HepG2 (cell line): ENCODE results near the gene VCPKMT. TPM values are rescaled to one million over a fixed set of nuclear protein-coding genes. Genes with fewer than 3 reads are reported as not detected.

Experiments
- ARHGAP35 ChIP-seq: sonication (generic); formaldehyde crosslinking; IDR thresholded peaks from 2 replicates; pipeline ENCODE4 v1.9.0; 2022; ENCODE audit warnings: mild to moderate bottlenecking, inconsistent platforms, moderate library complexity, missing genetic modification reagents, borderline replicate concordance
- ATM ChIP-seq: fragments of 450-650 bp; IDR thresholded peaks from 2 replicates; pipeline ENCODE4 v1.7.1; 2017; ENCODE audit warnings: mild to moderate bottlenecking, borderline replicate concordance
- DNMT1 ChIP-seq: sonication (generic); formaldehyde crosslinking; IDR thresholded peaks from 2 replicates; pipeline ENCODE4 v1.5.1; 2020; ENCODE audit warnings: mild to moderate bottlenecking, missing genetic modification reagents
- FOXM1 ChIP-seq: sonication (generic); formaldehyde crosslinking; IDR thresholded peaks from 2 replicates; pipeline ENCODE4 v1.5.0; 2020; ENCODE audit warnings: missing genetic modification reagents
- GFI1 ChIP-seq: sonication (generic); formaldehyde crosslinking; IDR thresholded peaks from 2 replicates; pipeline ENCODE4 v1.5.0; 2020; ENCODE audit warnings: missing genetic modification reagents, mild to moderate bottlenecking, borderline replicate concordance
- KLF6 ChIP-seq: IDR thresholded peaks from 2 replicates; pipeline ENCODE4 v1.8.0; 2016; ENCODE audit warnings: missing biosample characterization, missing genetic modification reagents
- POLR2A ChIP-seq, 2 experiments: IDR thresholded peaks; 2 replicates each; pipeline ENCODE4 v1.6.1; 2011; ENCODE audit warnings: low read depth in 2 of 2, low read length in 2 of 2, mild to moderate bottlenecking in 1 of 2, moderate library complexity in 1 of 2; ENCODE audit not compliant: insufficient read depth in 1 of 2
- TBL1XR1 ChIP-seq: fragments of 150-350 bp; IDR thresholded peaks from 2 replicates; pipeline ENCODE4 v1.6.1; 2014; ENCODE audit warnings: borderline replicate concordance, low read length; ENCODE audit not compliant: partially characterized antibody
- U2AF2 ChIP-seq: fragments of 200-400 bp; formaldehyde crosslinking; IDR thresholded peaks from 2 replicates; pipeline ENCODE4 v1.6.1; 2017; ENCODE audit warnings: low read depth, mild to moderate bottlenecking, low read length
- ZNF160 ChIP-seq: sonication (generic); formaldehyde crosslinking; IDR thresholded peaks from 2 replicates; pipeline ENCODE4 v1.8.0; 2022; ENCODE audit warnings: mild to moderate bottlenecking, inconsistent platforms, missing genetic modification reagents
- ZNF264 ChIP-seq: sonication (generic); formaldehyde crosslinking; IDR thresholded peaks from 2 replicates; pipeline ENCODE4 v1.4.0; 2020; ENCODE audit warnings: missing genetic modification reagents
- ZNF607 ChIP-seq: sonication (generic); formaldehyde crosslinking; IDR thresholded peaks from 2 replicates; pipeline ENCODE4 v1.5.1; 2020; ENCODE audit warnings: missing genetic modification reagents, mild to moderate bottlenecking, borderline replicate concordance
- ZNF619 ChIP-seq: sonication (generic); formaldehyde crosslinking; IDR thresholded peaks from 2 replicates; pipeline ENCODE4 v1.4.0; 2020; ENCODE audit warnings: mild to moderate bottlenecking, missing genetic modification reagents
- ZSCAN29 ChIP-seq: sonication (generic); formaldehyde crosslinking; conservative IDR thresholded peaks from 2 replicates; pipeline ENCODE4 v1.4.0; 2020; ENCODE audit warnings: mild to moderate bottlenecking, missing genetic modification reagents
- polyA plus RNA-seq, 8 experiments: library from polyadenylated mRNA; depleted of rRNA in 3 of 8; stranded (reverse) in 7 of 8; unstranded in 1 of 8; fragments of >200 nt; fragmentation: Illumina TruSeq in 4 of 8; extraction: Trizol in 4 of 8; gene quantifications; 2 replicates each; pipeline versions ENCODE4 v1.2.1 to v1.2.3, GENCODE V29; 2011 to 2016; ENCODE audit warnings: low read depth in 4 of 8, missing spikeins in 1 of 8, mixed read lengths in 1 of 8; ENCODE audit not compliant: insufficient read depth in 1 of 8
- total RNA-seq, 5 experiments: library from RNA; depleted of rRNA; stranded (reverse); fragments of >200 nt; fragmentation: Illumina TruSeq; extraction: Trizol; gene quantifications; 2 replicates each; pipeline ENCODE4 v1.2.3, GENCODE V29; 2016; ENCODE audit warnings: low read depth in 1 of 5
- TF ChIP-seq, protein P1 (sequence below): IDR thresholded peaks from 2 replicates; pipeline ENCODE4 v1.4.0; 2020; ENCODE audit warnings: mild to moderate bottlenecking, missing genetic modification reagents
- TF ChIP-seq, protein P2 (sequence below): sonication (generic); formaldehyde crosslinking; IDR thresholded peaks from 2 replicates; pipeline ENCODE4 v1.8.1; 2023; ENCODE audit warnings: mild to moderate bottlenecking, missing genetic modification reagents, borderline replicate concordance
- TF ChIP-seq, protein P3 (sequence below): sonication (generic); formaldehyde crosslinking; IDR thresholded peaks from one replicate; pipeline ENCODE4 v1.5.1; 2020; ENCODE audit warnings: mild to moderate bottlenecking, missing genetic modification reagents; ENCODE audit errors: not compliant biosample characterization

VCPKMT gene
- total and polyA plus RNA-seq, 2 of the 13 experiments (the other 11 are each of a cell fraction or from before 2014, with no cell fraction given) = 3.9 to 5.4 TPM

DNA sequence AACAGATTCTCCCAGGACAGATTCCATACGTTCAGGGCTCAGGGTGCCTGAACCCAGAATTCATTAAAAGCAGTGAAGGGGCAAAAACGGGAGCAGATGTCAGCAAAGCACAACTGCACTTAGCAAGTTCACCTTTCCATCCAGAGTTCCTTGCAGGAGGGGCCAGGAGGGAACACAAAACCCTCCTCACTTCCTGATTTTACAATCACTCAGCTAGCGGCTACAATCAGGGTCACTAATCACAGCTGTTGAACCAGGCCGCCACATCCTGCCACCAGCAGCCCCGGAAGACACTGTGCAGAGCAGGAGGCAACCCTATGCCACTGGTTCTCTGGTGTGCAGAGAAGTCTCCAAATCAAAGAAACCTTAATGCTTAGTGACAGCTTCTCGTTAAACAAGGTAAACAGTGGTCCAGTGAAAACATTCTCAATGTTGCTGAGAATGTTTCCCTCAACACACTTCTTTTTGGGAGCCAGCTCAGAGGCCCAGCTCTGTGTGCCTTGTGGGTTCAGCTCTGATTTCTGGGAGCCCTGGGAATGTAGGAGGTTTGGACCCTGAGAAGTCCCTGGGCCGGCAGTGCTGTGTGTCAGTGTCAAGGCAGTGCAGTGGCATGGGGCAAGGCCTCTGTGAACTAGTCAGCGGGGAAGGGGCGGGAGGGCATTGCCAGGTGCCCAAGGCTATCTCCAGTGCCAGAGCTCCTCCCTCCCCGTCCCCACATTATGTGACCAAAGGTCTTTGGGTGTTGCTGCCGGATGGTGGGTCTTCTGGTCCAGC is 54.5 kb downstream of the VCPKMT start (continued):
- TF ChIP-seq, protein P1, sequence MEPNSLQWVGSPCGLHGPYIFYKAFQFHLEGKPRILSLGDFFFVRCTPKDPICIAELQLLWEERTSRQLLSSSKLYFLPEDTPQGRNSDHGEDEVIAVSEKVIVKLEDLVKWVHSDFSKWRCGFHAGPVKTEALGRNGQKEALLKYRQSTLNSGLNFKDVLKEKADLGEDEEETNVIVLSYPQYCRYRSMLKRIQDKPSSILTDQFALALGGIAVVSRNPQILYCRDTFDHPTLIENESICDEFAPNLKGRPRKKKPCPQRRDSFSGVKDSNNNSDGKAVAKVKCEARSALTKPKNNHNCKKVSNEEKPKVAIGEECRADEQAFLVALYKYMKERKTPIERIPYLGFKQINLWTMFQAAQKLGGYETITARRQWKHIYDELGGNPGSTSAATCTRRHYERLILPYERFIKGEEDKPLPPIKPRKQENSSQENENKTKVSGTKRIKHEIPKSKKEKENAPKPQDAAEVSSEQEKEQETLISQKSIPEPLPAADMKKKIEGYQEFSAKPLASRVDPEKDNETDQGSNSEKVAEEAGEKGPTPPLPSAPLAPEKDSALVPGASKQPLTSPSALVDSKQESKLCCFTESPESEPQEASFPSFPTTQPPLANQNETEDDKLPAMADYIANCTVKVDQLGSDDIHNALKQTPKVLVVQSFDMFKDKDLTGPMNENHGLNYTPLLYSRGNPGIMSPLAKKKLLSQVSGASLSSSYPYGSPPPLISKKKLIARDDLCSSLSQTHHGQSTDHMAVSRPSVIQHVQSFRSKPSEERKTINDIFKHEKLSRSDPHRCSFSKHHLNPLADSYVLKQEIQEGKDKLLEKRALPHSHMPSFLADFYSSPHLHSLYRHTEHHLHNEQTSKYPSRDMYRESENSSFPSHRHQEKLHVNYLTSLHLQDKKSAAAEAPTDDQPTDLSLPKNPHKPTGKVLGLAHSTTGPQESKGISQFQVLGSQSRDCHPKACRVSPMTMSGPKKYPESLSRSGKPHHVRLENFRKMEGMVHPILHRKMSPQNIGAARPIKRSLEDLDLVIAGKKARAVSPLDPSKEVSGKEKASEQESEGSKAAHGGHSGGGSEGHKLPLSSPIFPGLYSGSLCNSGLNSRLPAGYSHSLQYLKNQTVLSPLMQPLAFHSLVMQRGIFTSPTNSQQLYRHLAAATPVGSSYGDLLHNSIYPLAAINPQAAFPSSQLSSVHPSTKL (CRISPR knock-in tag) = no peak
- TF ChIP-seq, protein P2, sequence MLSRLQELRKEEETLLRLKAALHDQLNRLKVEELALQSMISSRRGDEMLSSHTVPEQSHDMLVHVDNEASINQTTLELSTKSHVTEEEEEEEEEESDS = 0 out of 2 replicates have a peak, but pooled peaks have one; percentile 63
- TF ChIP-seq ZNF264 (CRISPR knock-in tag) (peak; percentile 99), ZSCAN29 (CRISPR knock-in tag) (0 out of 2 replicates have a peak, but pooled peaks have one; percentile 6), FOXM1 (CRISPR knock-in tag) (no peak), ZNF160 (no peak; the same call in 1 of the 2 replicates), ATM (no peak), TBL1XR1 (no peak), POLR2A (IDR thresholded peaks at IDR 0.05; ENCODE audit: insufficient read depth in 1 of 2, low read depth in 2 of 2, low read length in 2 of 2) (peak; percentile 54 to 56; a peak in 3 of 4 replicates), ZNF619 (no peak), GFI1 (CRISPR knock-in tag) (0 out of 2 replicates have a peak, but pooled peaks have one; percentile 57), ARHGAP35 (CRISPR knock-in tag) (no peak), DNMT1 (CRISPR knock-in tag) (no peak), KLF6 (no peak), U2AF2 (no peak), ZNF607 (CRISPR knock-in tag) (no peak)
- TF ChIP-seq, protein P3, sequence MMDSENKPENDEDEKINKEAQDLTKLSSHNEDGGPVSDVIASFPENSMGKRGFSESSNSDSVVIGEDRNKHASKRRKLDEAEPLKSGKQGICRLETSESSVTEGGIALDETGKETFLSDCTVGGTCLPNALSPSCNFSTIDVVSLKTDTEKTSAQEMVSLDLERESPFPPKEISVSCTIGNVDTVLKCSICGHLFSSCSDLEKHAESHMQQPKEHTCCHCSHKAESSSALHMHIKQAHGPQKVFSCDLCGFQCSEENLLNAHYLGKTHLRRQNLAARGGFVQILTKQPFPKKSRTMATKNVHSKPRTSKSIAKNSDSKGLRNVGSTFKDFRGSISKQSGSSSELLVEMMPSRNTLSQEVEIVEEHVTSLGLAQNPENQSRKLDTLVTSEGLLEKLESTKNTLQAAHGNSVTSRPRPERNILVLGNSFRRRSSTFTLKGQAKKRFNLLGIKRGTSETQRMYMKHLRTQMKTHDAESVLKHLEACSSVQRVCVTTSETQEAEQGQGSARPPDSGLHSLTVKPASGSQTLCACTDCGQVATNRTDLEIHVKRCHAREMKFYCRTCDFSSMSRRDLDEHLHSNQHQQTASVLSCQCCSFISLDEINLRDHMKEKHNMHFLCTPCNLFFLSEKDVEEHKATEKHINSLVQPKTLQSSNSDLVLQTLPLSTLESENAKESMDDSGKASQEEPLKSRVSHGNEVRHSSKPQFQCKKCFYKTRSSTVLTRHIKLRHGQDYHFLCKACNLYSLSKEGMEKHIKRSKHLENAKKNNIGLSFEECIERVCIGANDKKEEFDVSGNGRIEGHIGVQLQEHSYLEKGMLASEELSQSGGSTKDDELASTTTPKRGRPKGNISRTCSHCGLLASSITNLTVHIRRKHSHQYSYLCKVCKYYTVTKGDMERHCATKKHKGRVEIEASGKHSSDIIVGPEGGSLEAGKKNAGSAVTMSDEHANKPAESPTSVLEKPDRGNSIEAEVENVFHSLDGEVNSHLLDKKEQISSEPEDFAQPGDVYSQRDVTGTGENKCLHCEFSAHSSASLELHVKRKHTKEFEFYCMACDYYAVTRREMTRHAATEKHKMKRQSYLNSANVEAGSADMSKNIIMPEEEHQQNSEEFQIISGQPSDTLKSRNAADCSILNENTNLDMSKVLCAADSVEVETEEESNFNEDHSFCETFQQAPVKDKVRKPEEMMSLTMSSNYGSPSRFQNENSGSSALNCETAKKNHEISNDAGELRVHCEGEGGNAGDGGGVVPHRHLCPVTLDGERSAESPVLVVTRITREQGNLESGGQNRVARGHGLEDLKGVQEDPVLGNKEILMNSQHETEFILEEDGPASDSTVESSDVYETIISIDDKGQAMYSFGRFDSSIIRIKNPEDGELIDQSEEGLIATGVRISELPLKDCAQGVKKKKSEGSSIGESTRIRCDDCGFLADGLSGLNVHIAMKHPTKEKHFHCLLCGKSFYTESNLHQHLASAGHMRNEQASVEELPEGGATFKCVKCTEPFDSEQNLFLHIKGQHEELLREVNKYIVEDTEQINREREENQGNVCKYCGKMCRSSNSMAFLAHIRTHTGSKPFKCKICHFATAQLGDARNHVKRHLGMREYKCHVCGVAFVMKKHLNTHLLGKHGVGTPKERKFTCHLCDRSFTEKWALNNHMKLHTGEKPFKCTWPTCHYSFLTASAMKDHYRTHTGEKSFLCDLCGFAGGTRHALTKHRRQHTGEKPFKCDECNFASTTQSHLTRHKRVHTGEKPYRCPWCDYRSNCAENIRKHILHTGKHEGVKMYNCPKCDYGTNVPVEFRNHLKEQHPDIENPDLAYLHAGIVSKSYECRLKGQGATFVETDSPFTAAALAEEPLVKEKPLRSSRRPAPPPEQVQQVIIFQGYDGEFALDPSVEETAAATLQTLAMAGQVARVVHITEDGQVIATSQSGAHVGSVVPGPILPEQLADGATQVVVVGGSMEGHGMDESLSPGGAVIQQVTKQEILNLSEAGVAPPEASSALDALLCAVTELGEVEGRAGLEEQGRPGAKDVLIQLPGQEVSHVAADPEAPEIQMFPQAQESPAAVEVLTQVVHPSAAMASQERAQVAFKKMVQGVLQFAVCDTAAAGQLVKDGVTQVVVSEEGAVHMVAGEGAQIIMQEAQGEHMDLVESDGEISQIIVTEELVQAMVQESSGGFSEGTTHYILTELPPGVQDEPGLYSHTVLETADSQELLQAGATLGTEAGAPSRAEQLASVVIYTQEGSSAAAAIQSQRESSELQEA = no peak
